ENCODE measurements around the gene SLIT3. TPM values are rescaled to one million over a fixed set of nuclear protein-coding genes. Genes with fewer than 3 reads are reported as not detected.
A peak's percentile ranks its signal among the peaks of the same experiment; 100 is the strongest.

Gene SLIT3
- total RNA-seq, 1 experiment from 2014 or later: 0.44 TPM

- Histone ChIP-seq H3K27ac (ENCODE audit: low read length) (peak overlapping the region; percentile 24; the same call in 1 of the 2 replicates), H3K9ac (ENCODE audit: low read length) (no peak overlapping the region), H3K9me2 (replicated peaks; ENCODE audit: low read length) (no peaks in the 10 kb centered on the region), H3K4me3 (ENCODE audit: low read length) (no peak overlapping the region), H3K27me3 (ENCODE audit: low read length) (peaks cover 17% of the 10 kb centered on the region), H2AFZ (ENCODE audit: low read length) (no peak overlapping the region), H3K79me2 (ENCODE audit: low read length) (no peaks in the 10 kb centered on the region), H4K20me1 (ENCODE audit: low read length) (no peaks in the 10 kb centered on the region), H3K9me3 (ENCODE audit: low read length) (no peaks in the 10 kb centered on the region), H3K4me1 (ENCODE audit: insufficient read depth, low read length) (peaks cover 10% of the 10 kb centered on the region), H3K4me2 (ENCODE audit: low read length) (peak overlapping the region; percentile 32; the same call in 1 of the 2 replicates), H3K36me3 (ENCODE audit: low read depth, low read length) (no peaks in the 10 kb centered on the region), H3F3A (ENCODE audit: low read length, unreplicated experiment) (no peaks in the 10 kb centered on the region)
- intact Hi-C loops (cut with micrococcal nuclease): no loop called here
- no TSS peak for BruUV-seq (replicated peaks)
- CTCF ChIA-PET: no interaction called here
- peak; percentile 89 for DNase-seq
- no peak for TF ChIP-seq CTCF (conservative IDR thresholded peaks at IDR 0.05; ENCODE audit: low read depth, low read length)
- TF ChIP-seq EZH2phosphoT487 (IDR thresholded peaks at IDR 0.05; ENCODE audit: borderline replicate concordance, low read length): no peak
- no peak for TF ChIP-seq EZH2 (IDR thresholded peaks at IDR 0.05; ENCODE audit: low read length, unreplicated experiment)
- peak; percentile 70 for ATAC-seq
- POLR2A ChIA-PET (ENCODE audit: unreplicated experiment): no interaction called here
Measured at GRCh38 chr5:169139480-169140050, 161.4 kb downstream of the SLIT3 start.

- H2AFZ ChIP-seq (ENCODE audit: low read length): no peak overlapping the region
- no peak for ATAC-seq
- no peaks in the 10 kb centered on the region for H3K9me3 ChIP-seq (ENCODE audit: low read length)
- H3K36me3 ChIP-seq (ENCODE audit: low read depth, low read length): no peaks in the 10 kb centered on the region
- no peak overlapping the region for H3K4me2 ChIP-seq (ENCODE audit: low read length)
- BruUV-seq (replicated peaks): no TSS peak
- no peaks in the 10 kb centered on the region for H3F3A ChIP-seq (ENCODE audit: low read length, unreplicated experiment)
- no peak for DNase-seq
- H3K79me2 ChIP-seq (ENCODE audit: low read length): no peaks in the 10 kb centered on the region
- intact Hi-C loops (cut with micrococcal nuclease): no loop called here
- H3K4me3 ChIP-seq (ENCODE audit: low read length): no peak overlapping the region
- H3K4me1 ChIP-seq (ENCODE audit: insufficient read depth, low read length): no peaks in the 10 kb centered on the region
- CTCF ChIA-PET: no interaction called here
- peaks cover 5% of the 10 kb centered on the region; the same call in 1 of the 2 replicates for H3K27me3 ChIP-seq (ENCODE audit: low read length)
- no peaks in the 10 kb centered on the region for H4K20me1 ChIP-seq (ENCODE audit: low read length)
- no peak overlapping the region for H3K27ac ChIP-seq (ENCODE audit: low read length)
- POLR2A ChIA-PET (ENCODE audit: unreplicated experiment): no interaction called here
- no peak for TF ChIP-seq EZH2 (IDR thresholded peaks at IDR 0.05; ENCODE audit: low read length, unreplicated experiment)
- TF ChIP-seq CTCF (conservative IDR thresholded peaks at IDR 0.05; ENCODE audit: low read depth, low read length): no peak
- no peak for TF ChIP-seq EZH2phosphoT487 (IDR thresholded peaks at IDR 0.05; ENCODE audit: borderline replicate concordance, low read length)
- no peak overlapping the region for H3K9ac ChIP-seq (ENCODE audit: low read length)
- no peaks in the 10 kb centered on the region for H3K9me2 ChIP-seq (replicated peaks; ENCODE audit: low read length)
Measured at GRCh38 chr5:169133531-169133930, 167.4 kb downstream of the SLIT3 start.

GRCh38 chr5:169132302-169132660 lies 168.7 kb downstream of the SLIT3 start:
- Histone ChIP-seq H3K9me3 (ENCODE audit: low read length) (no peaks in the 10 kb centered on the region), H3K36me3 (ENCODE audit: low read depth, low read length) (no peaks in the 10 kb centered on the region), H3K27me3 (ENCODE audit: low read length) (peaks cover 5% of the 10 kb centered on the region; the same call in 1 of the 2 replicates), H4K20me1 (ENCODE audit: low read length) (no peaks in the 10 kb centered on the region), H3K9ac (ENCODE audit: low read length) (no peak overlapping the region), H2AFZ (ENCODE audit: low read length) (no peak overlapping the region), H3K9me2 (replicated peaks; ENCODE audit: low read length) (no peaks in the 10 kb centered on the region), H3F3A (ENCODE audit: low read length, unreplicated experiment) (no peaks in the 10 kb centered on the region), H3K4me1 (ENCODE audit: insufficient read depth, low read length) (no peaks in the 10 kb centered on the region), H3K79me2 (ENCODE audit: low read length) (no peaks in the 10 kb centered on the region), H3K4me2 (ENCODE audit: low read length) (no peak overlapping the region), H3K27ac (ENCODE audit: low read length) (no peak overlapping the region), H3K4me3 (ENCODE audit: low read length) (no peak overlapping the region)
- CTCF ChIA-PET: no interaction called here
- intact Hi-C loops (cut with micrococcal nuclease): no loop called here
- no TSS peak for BruUV-seq (replicated peaks)
- POLR2A ChIA-PET (ENCODE audit: unreplicated experiment): no interaction called here
- no peak for DNase-seq
- ATAC-seq: no peak
- TF ChIP-seq EZH2phosphoT487 (IDR thresholded peaks at IDR 0.05; ENCODE audit: borderline replicate concordance, low read length) (no peak), CTCF (conservative IDR thresholded peaks at IDR 0.05; ENCODE audit: low read depth, low read length) (no peak), EZH2 (IDR thresholded peaks at IDR 0.05; ENCODE audit: low read length, unreplicated experiment) (no peak)

Data from PC-3 (cell line).